ENCODE measurements around the gene CNOT6.

Gene CNOT6

DNA sequence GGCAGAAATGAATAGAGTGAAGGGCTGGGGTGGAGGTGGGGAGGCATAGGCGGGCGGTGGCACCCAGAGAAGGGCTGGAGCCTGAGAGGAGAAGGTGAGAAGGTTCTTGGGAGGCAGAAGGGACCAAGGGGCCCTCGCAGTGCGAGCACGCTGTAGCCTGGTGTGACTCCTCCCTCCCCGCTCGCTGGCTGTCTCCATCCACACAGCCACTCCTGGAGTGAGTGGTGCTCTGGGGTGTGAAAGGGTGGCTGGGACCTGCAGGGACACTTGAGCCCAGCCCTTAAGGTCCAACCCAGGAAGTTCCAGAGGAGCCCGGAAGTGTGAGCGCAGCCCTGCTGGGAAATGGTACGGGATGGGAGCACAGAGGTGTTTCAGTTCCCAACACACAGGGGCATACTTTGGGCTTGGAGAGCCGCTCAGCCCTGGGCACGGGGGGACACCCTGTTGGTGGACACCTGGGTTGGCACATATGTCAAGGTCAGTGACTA is 106.4 kb downstream of the CNOT6 start:
- no peak for DNase-seq (ENCODE audit: low read depth)

DNA sequence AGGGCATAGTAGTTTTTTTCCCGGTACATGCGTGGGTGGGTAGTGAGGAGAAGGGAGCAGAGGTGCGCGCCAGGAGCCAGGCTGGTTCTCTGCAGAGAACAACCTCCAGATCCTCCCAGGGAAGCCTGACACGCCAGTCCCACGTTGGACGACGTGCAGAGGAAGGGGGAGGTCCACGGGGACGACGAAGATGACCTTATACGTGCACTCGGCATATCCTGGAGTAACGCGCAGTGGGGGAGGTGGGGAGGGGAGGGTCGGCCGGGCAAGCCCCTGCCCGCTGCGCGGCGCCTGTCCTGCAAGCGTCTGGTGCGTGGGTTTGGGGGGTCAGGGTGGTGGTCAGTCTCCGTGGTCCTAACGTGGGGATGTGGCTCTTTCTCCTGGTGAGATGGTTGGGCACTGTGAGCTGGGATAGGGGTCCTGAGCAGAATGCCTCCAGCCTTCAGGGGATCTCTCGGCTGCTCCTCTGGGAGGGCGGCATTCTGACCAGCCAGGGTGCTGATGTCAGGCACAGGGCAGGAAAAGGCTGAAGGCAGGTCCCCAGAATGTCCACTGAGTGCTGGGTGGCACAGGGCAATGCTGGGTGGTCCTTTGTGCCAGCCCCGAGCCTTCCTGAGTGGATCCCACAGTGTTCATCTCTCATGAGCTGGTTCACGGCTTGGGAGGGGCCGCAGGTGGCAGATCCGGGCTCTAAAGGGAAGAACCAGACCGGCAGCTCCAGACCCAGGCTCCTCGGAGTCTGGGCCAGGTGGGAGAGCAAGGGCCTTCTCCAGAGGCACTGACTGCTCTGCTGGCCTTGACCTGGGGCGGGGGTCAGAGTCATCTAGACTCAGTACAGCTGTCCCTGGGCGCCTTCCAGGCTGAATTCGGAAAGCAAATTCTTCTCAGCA is 107.7 kb downstream of the CNOT6 start:
- no peak for DNase-seq (ENCODE audit: low read depth)

DNA sequence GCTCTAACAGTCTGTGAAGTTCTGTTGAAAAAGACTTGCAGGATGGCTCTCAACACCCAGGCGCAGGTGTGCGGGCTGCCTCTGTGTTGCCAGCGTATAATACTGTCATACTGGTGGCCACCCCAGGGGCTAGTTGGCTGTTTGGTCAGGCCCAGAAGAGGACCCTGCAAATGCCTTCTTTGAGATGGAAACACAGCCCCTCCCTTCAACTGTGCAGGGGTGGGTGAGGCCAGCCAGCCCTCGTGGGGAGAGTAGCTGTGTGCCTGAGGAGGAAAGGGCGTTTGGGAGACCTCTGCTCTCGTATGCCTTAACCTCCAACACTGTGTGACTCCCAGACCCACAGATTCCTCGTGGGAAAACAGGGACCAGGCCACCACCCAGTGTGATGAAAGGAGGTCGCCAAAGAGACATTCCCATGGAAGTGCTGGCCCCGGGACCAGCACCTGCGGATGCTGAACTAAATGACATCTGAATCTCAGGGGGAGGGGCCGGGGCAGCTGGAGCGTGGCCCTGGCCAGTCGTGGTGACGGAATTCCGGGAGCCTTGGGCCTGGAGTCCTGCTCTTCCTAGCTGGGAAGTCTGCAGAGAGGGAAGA is 108.4 kb downstream of the CNOT6 start:
- no peak for DNase-seq (ENCODE audit: low read depth)

DNA sequence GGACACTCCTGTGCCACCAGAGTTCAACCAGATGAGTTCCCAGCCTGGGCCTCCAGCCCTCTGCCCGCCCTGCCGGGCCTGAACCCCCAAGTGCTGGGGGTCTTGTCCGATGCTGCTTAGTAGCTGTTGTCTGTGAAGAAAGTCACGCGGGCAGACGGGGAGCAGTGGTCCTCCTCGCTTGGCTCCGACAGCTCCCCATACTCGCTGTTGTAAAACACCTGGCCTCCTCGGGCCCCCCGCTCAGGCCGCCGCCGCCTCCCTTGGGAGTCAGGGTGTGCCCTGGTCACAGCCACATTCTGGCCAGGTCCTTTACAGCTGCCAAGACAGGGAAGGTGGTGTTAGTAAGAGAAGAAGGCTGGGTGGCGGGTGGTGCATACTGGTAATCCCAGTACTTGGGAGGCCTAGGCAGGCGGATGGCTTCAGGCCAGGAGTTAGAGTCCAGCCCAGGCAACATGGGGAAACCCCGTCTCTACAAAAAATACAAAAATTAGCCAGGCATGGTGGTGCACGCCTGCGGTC is 109.0 kb downstream of the CNOT6 start:
- no peak for DNase-seq (ENCODE audit: low read depth)

DNA sequence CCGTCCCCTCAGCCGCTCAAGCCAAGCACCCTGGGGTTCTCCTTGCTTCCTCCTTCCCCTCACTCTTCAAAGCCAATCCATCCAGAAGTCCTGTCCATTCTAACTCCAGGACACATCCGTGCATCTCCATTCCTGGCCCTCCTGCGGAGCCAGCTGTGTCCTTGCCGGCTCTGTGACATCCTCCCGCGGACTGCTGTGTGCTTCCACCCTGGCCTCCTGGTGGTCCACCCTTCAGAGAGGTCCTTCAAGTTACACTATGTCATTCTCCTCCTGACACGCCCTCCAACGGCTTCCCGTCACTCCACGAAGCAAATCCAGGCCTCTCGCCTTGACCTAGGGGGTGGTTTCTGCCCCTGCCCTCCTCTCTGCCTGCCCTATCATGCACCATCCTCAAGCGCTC is 110.1 kb downstream of the CNOT6 start:
- no peak for DNase-seq (ENCODE audit: low read depth)

DNA sequence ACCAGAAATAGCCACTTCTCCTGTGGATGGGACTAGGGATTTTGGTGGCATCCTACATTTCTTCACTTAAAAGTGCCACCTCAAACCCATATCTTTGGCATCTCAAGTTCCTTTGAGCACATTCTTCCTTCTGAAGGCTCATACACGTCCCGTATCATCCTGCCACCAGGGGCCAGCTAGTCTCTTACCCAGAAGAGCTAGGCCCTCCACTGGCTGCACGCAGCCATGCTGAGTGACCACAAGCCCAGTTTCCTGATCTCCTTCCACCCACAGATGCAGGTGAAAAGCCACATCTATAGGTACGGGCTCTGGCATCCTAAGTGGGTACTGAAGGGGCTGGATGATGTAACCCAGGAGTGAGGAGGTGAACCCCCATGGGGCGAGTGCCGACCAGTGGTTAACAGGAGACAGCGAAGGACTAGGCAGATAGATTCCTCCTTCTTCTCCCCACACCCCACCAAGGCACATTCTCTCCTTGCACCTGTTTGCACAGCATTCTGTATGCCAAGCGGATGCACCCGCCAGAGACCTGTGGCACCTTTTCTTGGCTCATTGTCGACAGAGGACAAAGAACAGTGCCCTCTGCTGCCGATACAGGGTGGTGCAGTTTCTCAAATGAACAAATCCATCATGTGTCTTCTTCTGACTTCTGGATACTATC is 111.5 kb downstream of the CNOT6 start:
- peak; percentile 20 for DNase-seq (ENCODE audit: low read depth)

DNA sequence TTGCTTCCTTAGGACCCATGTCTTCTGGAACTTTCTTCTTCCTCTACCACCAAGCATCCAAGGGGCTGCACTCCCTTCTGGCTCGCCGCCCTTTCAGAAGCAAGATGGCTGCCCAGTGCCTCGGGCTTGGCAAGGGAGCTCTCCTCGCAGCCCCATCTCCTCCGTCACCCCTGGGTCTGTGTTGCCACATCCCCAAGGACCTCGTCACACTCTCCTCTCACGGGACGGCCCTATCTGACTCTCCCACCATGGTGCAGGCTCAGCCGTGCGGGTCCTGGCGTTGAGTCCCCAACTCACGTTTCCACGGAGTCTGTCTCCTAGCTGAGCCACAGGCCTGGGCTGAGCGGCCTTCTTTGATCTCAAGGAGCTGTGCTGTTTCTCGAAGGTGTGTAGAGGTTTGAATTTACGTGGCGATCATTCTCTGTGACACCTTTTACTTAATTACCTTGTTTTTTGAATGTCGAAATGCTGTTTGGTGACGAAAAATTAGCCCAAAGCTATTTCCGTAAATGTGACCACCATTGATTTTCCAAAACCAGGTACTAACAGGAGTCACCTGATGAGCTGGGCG is 112.1 kb downstream of the CNOT6 start:
- DNase-seq (ENCODE audit: low read depth), result no peak

DNA sequence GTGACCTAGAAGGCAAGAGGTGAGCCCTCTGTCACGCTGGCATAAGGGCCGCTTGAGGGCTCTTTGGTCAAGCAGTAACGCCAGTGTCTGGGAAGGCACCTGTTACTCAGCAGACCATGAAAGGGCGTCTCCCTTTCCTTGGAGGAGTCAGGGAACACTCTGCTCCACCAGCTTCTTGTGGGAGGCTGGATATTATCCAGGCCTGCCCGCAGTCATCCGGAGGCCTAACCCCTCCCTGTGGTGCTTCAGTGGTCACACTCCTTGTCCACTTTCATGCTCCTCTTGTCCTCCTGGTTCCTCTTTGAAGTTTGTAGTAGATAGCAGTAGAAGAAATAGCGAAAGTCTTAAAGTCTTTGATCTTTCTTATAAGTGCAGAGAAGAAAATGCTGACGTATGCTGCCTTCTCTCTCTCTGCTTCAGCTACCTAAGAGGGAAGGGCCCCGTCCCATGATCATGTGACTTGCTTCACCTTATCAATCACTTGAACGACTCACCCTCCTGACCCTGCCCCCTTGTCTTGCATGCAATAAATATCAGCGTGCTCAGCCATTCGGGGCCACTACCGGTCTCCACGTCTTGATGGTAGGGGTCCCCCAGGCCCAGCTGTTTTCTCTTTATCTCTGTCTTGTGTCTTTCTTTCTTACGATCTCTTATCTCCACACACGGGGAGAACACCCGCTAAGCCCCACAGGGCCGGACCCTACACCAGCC is 113.8 kb downstream of the CNOT6 start:
- no peak for DNase-seq (ENCODE audit: low read depth)

DNA sequence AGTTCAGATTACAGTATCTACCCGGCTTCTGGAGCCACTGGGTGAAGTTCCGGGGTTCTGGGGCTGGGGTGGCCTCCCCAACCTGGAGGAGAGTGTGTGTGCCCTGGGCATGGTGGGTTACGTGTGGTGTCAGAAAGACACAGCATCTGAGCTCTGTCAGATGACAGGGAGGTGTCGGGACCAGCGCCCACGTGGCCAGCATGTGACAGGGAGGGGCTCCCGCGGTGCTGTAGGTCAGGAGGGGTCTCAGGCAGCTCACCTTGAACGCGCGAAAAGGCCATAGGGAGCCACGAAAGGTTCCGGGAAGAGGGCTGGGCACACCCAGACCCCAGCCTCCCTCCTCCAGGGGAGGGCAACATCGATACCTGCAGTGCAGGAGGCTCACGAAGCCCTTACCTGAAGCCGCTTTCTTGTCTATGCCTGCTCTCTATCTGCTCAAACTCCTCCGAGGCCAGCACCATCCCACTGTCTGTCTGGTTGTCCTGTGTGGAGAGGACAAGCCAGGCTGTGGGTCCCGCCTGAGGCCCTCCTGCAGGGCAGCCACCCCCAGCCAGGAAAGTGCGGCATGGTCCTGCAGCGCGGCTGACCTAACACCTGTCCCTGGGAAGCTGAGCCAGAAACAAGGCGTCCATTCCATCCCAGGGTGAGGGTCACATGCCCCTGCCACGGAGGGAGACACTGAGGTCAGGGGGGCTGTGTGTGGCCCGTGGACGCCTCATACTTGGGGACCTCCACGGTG is 114.6 kb downstream of the CNOT6 start:
- no peak for DNase-seq (ENCODE audit: low read depth)

DNA sequence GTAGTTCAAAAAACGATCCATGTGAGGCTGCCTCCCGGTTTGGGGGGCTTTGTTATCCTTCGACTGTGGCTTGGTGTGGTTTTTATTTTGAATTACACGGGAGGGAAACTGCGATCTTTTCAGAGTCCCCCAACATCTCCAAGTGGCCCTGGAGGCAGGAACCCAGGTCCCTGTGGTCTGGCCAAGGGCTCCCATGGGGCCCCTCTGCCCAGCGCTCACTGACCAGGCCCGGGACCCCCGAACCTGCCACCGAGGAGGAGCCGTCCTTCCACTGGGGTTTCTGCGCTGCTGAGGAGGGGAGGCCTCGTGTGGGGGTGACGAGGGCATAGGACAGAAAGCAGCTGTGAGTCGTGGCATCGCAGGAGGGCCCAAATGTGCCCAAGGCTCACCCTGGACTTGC is 115.2 kb downstream of the CNOT6 start:
- DNase-seq (ENCODE audit: low read depth), result no peak

DNA sequence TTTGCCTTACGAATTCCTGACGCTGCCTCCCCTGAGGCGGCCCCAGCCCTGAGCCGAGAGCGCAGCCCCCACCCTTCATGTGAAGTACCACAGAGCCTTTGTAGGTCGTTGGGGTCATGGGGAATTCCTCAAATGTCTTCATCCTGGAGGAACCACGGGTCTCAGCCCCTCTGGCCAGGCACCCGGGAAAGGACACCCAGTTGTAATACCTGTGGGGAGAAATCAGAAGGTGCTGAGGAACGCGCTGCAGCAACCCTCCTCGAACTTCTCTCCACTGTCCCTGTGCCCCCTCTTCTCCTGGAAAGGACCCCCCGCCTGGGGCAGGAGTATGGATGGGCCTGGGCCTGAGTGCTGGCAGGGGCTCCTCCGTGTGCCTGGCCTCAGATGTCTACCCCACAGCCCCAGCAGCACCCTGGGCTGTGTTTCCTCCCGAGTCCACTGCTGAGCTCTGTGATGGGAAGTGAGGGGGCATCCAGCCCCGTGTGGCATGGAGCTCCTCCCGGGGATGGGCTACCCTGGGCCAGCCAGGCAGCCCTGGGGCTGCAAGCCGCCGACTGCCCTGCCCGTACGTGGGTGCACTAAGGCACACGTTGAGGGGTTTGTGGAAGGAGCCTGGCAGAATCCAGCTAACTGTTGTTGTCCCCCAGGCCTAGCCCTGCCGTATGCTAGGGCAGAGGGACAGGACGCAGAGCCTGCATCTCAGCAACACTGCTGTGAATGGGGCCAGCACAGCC is 115.8 kb downstream of the CNOT6 start:
- no peak for DNase-seq (ENCODE audit: low read depth)

DNA sequence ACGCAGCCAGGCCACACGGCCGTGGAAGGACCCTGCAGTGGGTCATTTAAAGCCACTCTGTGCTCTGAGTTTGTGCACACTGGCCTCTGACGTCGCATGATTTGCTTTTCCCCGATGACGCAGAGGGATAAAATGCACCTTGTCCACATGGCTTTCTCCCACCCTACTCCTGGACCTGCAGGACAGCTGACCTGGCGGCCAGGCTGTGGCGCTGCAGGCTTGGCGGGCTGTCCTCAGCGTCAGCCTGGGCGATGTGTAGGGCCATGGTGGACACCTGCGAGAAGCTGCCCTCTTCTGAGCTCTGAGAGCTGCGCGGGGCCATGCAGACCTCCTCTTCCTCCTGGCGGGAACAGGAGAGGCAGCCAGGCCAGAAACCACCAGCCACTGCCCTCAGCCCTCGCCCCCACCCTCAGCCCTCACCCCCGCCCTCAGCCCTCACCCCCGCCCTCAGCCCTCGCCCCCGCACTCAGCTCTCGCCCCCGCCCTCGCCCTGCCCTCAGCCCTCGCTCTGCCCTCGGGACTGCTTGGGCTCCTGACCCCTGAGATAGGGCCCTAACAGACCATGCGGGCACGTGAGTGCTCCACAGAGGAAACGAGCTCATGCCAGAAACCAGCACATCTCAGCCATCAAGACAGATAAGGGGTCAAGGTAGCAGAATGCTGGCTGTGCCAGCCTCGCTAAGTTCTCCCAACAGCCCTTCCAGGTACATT is 117.1 kb downstream of the CNOT6 start:
- DNase-seq (ENCODE audit: low read depth), result no peak

DNA sequence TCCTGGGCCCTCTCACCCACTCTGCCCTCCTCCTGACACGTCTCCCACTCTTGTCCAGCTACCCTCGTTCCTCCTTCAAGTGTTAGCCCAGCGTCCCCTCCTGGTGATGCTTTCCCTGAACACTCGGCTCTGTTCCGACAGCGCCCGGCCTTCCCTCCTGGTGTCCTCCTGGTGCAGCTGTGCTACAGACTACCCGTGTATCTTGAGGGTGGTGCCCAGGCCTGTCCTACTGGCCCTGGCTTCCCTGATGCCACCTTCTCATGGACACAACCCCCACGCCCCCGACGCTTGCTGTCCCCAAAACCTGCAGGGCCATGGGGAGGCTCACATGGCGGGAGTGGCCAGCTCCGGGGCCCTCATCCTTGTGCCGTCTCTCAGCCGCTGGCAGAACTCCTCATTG is 118.5 kb downstream of the CNOT6 start:
- no peak for DNase-seq (ENCODE audit: low read depth)

DNA sequence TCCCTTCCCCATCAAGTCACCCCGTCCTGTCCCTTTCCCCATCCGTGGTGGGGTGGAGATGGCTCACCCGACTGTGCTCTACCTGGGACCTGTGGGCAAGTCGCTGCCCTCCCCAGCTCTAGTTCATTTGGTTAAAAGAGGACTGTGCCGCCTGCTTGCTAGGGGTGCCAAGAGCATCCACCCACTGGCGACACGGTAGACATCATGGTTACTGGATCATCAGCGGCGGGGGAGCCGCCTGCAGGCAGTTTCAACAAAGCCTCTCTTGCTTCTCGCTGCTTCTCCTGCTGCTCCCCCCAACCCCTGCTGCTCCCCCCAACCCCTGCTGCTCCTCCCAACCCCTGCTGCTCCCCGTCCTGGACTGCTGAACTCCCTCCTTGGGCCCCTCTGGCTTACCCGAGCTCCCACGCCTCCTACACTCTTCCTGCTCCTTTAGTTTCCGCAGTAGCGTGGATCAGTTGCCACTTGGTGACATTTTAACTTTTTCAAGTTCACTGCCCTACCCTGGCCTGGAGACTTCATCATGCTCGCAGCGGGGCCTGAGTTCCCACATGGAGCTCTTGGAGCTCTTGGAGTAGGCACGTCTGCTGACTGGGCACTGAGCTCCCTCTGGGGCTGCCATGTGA is 119.1 kb downstream of the CNOT6 start:
- DNase-seq (ENCODE audit: low read depth), result no peak

DNA sequence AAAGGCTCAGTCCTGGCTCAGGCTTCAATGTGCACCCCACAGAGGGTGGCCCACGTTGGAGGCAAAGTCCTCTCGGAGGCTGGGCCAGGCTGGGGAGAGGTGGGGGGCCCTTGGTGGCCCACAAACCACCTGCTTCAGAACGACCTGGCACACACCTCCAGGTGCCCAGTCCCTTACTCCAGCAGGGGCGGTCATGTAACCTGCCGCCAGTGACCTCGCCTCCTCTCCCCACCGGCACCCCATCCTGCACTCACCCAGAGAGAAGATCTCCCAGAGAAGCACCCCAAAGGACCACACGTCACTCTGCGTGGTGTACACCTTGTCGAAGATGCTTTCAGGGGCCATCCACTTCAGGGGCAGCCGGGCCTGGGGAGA is 119.6 kb downstream of the CNOT6 start:
- no peak for DNase-seq (ENCODE audit: low read depth)

DNA sequence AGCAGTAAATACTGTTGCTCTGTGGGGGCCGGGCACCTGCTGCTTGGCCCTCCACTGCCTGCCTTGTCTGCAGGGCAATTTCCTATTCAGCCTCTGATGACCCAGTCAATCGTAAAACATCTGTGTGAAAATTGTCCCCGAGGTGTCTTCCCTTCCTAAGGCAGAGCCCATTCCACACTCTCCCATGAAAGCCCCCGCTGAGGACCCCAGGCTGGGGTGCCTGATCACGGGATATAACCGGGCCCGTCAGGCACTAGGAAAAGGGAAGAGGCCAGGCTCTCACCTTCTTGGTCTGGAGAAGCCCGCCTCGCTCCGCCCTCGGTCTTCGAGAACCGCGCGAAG is 124.3 kb downstream of the CNOT6 start:
- no peak for DNase-seq (ENCODE audit: low read depth)

DNA sequence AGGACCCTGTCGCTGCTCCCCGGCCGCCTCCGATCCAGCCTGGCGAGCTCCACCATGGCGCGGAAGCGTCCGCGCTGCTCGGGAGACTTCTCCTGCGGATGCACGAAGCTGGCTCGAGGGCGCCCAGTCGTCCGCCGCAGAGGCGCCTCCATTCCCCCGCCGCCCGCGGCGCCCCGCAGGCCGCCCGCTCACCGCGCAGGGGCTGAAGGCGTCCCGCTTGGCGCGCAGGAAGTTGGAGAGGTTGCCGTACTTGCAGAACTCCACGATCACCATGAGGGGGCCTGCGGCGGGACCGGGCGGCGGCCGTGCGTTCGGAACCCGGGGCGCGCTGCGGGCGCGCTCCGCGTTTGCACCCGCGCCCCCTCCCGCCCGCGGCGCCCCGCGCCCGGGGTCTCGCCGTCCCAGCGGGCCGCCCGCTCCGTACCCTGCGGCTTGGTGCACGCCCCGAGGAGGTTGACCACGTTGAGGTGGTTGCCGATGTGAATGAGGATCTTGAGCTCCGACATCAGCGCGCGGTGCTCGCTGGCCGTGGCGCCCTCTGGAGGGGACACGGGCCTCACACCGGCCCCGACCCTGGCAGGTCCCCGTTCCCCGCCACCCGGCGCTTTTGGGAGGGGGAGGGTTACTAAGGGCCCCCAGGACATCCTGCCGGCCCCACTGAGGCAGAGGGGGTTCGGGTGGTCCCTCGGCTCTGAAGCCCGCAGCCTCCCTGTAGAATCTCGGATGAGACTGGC is 124.8 kb downstream of the CNOT6 start:
- DNase-seq (ENCODE audit: low read depth), result peak; percentile 12

DNA sequence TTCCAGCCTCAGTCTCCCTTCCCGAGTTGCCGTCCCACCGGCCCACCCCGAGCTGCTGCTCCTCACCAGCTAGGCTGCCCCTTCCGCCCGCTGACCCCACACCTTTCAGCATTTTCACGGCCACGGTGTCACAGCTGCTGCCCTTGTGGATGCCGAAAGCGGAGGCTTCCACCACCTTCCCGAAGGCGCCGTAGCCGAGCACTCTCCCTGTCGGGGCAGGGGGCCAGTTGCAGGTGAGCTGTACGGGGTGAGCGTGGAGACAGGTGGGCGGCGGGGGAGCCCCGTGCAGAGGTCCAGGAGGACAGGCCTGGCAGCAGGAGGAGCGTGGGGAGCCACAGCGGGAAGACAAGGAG is 125.4 kb downstream of the CNOT6 start:
- DNase-seq (ENCODE audit: low read depth), result no peak

DNA sequence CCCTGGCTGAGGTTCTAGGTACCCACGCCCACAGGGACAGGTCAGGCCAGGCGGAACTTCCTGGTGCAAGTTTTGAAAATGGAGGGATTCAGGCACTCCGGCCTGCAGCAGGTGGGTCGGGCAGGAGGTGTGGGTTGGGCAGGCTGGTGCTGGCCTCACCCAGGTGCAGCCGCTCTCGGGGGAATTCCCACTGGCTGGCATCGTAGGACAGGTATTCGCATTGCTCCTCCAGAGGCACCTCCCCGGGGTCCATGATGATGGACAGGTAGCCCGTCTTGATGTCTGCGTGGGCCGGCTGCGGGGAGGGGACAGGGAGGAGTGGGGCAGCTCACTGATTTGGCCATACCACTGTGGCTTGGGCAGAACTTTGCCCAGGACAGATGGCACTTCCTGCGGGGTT is 125.8 kb downstream of the CNOT6 start:
- no peak for DNase-seq (ENCODE audit: low read depth)

Data from stromal cell of bone marrow (primary cell).